GM23338 (cell line): ENCODE data around the gene SPATS1.

Experiments
- CREB1 ChIP-seq: fragments of 250-450 bp; sonication (Bioruptor Pico); IDR thresholded peaks from 2 replicates; pipeline ENCODE4 v1.5.0; 2020; ENCODE audit warnings: low read depth, mild to moderate bottlenecking, moderate library complexity
- CTCF ChIP-seq, 2 experiments: fragments of 200-600 bp in 1 of 2; sonication (generic) in 1 of 2; conservative IDR thresholded peaks; 2 replicates each; pipeline versions ENCODE4 v1.5.1 to v1.6.1; 2016 to 2017; ENCODE audit warnings: antibody characterized with exemption in 2 of 2, low read depth in 2 of 2, mild to moderate bottlenecking in 2 of 2, moderate library complexity in 1 of 2
- ETS1 ChIP-seq: IDR thresholded peaks from 2 replicates; pipeline ENCODE4 v1.6.1; 2016; ENCODE audit warnings: antibody characterized with exemption
- EZH2 ChIP-seq: fragments of 200-600 bp; sonication (generic); IDR thresholded peaks from one replicate; pipeline ENCODE4 v1.8.0; 2017; ENCODE audit warnings: antibody characterized with exemption, mild to moderate bottlenecking, low read depth; ENCODE audit not compliant: unreplicated experiment
- EZH2phosphoT487 ChIP-seq: fragments of 200-600 bp; sonication (generic); IDR thresholded peaks from one replicate; pipeline ENCODE4 v1.8.1; 2018; ENCODE audit warnings: antibody characterized with exemption; ENCODE audit not compliant: unreplicated experiment
- JUNB ChIP-seq: IDR thresholded peaks from one replicate; pipeline ENCODE4 v1.6.1; 2016; ENCODE audit warnings: antibody characterized with exemption; ENCODE audit not compliant: unreplicated experiment
- NANOG ChIP-seq: IDR thresholded peaks from 2 replicates; pipeline ENCODE4 v1.6.1; 2016; ENCODE audit warnings: antibody characterized with exemption, borderline replicate concordance
- POLR2AphosphoS5 ChIP-seq: IDR thresholded peaks from 2 replicates; pipeline ENCODE4 v1.6.1; 2016; ENCODE audit warnings: antibody characterized with exemption, low read depth
- REST ChIP-seq: IDR thresholded peaks from one replicate; pipeline ENCODE4 v1.6.1; 2018; ENCODE audit warnings: antibody characterized with exemption; ENCODE audit not compliant: unreplicated experiment
- STAT1 ChIP-seq: IDR thresholded peaks from one replicate; pipeline ENCODE4 v1.6.1; 2016; ENCODE audit warnings: antibody characterized with exemption; ENCODE audit not compliant: unreplicated experiment
- ZNF114 ChIP-seq: fragments of 250-450 bp; sonication (Bioruptor Pico); IDR thresholded peaks from 2 replicates; pipeline ENCODE4 v1.5.0; 2020; ENCODE audit warnings: mild to moderate bottlenecking, moderate library complexity
- ZNF331 ChIP-seq: fragments of 250-450 bp; sonication (Bioruptor Pico); IDR thresholded peaks from 2 replicates; pipeline ENCODE4 v1.5.0; 2020; ENCODE audit warnings: low read depth, mild to moderate bottlenecking, moderate library complexity
- ZNF462 ChIP-seq: fragments of 250-450 bp; sonication (Bioruptor Pico); IDR thresholded peaks from 2 replicates; pipeline ENCODE4 v1.5.0; 2020; ENCODE audit warnings: mild to moderate bottlenecking, moderate library complexity

GRCh38 chr6:44363377-44363926 is 21.0 kb downstream of the SPATS1 start:
- no peak for TF ChIP-seq CTCF (conservative IDR thresholded peaks at IDR 0.05; ENCODE audit: low read depth in 2 of 2)
- no peak for TF ChIP-seq EZH2
- no peak for TF ChIP-seq REST
- no peak for TF ChIP-seq POLR2AphosphoS5
- no peak for TF ChIP-seq JUNB
- no peak for TF ChIP-seq ZNF331
- TF ChIP-seq EZH2phosphoT487: no peak
- no peak for TF ChIP-seq ETS1
- no peak for TF ChIP-seq STAT1
- TF ChIP-seq CREB1 (CRISPR knock-in tag): no peak
- no peak for TF ChIP-seq NANOG
- TF ChIP-seq ZNF114 (CRISPR knock-in tag): no peak
- no peak for TF ChIP-seq ZNF462 (CRISPR knock-in tag)
